DND-41 (cell line): ENCODE data around the gene PSMA6.

Experiments used
- EZH2 ChIP-seq: IDR thresholded peaks from 3 replicates; pipeline ENCODE4 v1.6.1; 2012; ENCODE audit warnings: borderline replicate concordance, low read depth, mild to moderate bottlenecking, moderate library complexity, low read length, inconsistent platforms; ENCODE audit not compliant: severe bottlenecking
- TF ChIP-seq, protein P1 (sequence below): IDR thresholded peaks from 2 replicates; pipeline ENCODE4 v1.5.1; 2012; ENCODE audit warnings: borderline replicate concordance, low read length, moderate library complexity, mild to moderate bottlenecking; ENCODE audit not compliant: poor library complexity, severe bottlenecking; ENCODE audit errors: extremely low read depth

DNA sequence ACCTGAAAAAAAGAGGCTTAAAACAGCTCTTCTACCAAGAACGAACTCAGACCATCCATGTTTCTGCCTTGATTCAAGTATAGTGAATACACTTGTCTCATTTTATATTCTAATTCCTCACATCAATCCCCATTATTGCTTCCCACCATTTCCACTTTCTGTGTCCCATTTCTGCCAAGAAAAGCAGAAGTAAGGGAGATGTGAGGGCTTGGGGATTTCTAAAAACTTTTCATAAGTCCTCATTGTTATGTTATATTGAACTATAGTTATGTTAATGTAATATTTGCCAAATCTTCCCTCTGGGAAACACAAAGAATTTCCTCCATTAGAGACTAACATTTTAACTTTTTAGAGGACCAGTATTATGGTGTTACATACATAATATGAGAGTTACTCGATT lies 48.2 kb upstream of the PSMA6 start:
- TF ChIP-seq, protein P1, sequence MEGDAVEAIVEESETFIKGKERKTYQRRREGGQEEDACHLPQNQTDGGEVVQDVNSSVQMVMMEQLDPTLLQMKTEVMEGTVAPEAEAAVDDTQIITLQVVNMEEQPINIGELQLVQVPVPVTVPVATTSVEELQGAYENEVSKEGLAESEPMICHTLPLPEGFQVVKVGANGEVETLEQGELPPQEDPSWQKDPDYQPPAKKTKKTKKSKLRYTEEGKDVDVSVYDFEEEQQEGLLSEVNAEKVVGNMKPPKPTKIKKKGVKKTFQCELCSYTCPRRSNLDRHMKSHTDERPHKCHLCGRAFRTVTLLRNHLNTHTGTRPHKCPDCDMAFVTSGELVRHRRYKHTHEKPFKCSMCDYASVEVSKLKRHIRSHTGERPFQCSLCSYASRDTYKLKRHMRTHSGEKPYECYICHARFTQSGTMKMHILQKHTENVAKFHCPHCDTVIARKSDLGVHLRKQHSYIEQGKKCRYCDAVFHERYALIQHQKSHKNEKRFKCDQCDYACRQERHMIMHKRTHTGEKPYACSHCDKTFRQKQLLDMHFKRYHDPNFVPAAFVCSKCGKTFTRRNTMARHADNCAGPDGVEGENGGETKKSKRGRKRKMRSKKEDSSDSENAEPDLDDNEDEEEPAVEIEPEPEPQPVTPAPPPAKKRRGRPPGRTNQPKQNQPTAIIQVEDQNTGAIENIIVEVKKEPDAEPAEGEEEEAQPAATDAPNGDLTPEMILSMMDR: no peak
- no peak for TF ChIP-seq EZH2
